Measurements from ENCODE around the gene MED29.

MED29 gene

DNA sequence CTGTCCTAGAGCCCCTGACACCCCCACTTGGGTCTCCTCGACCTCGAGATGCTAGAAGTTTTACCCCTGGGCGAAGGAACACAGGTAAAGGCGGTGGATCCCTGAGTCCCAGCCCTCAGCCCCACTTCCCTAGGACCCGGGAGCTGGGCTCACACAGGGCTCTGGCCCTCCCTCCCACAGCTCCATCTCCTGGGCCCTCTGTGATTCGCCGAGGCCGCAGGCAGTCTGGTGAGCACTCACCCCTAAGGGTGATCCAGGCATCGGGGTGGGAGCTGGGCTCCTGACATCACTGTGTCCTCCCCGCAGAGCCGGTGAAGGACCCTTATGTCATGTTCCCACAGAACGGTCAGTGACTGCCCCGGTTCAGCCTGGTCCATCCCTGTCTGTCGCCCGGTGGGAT is 29.6 kb downstream of the MED29 start:
- no peaks in the 10 kb centered on the region for H4K20me1 ChIP-seq (ENCODE audit: insufficient read depth, low read length)

DNA sequence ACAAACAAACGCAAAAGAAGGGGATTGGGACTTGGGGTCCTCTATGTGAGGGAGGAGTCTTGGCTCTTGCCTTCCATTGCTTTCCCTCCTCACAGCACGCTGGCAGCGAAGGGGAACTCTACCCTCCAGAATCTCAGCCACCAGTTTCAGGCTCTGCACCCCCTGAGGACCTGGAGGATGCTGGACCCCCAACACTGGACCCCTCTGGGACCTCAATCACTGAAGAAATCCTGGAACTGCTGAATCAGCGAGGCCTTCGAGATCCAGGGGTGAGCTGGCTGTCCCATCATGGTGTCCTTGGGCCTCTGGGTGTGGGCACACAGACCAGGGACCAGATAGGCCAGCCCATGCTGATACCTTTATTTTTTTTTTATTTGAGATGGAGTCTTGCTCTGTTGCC is 30.8 kb downstream of the MED29 start:
- Histone ChIP-seq H3K27me3 (replicated peaks; ENCODE audit: insufficient read depth, low read length) (peaks cover 4% of the 10 kb centered on the region; the same call in 1 of the 2 replicates), H3K9me3 (replicated peaks; ENCODE audit: insufficient read depth, low read length) (no peaks in the 10 kb centered on the region), H3K4me3 (ENCODE audit: low read length) (no peak overlapping the region), H3K4me1 (ENCODE audit: low read length) (no peaks in the 10 kb centered on the region), H3K4me2 (ENCODE audit: low read depth, low read length) (no peak overlapping the region), H3K27ac (ENCODE audit: low read length) (no peak overlapping the region), H2AFZ (ENCODE audit: low read length) (no peak overlapping the region), H3K36me3 (replicated peaks; ENCODE audit: insufficient read depth, low read length) (no peaks in the 10 kb centered on the region), H3K9ac (ENCODE audit: low read length) (no peak overlapping the region), H3K79me2 (ENCODE audit: low read length) (no peaks in the 10 kb centered on the region), H4K20me1 (ENCODE audit: insufficient read depth, low read length) (no peaks in the 10 kb centered on the region), H3K9me2 (replicated peaks; ENCODE audit: insufficient read depth, low read length) (no peaks in the 10 kb centered on the region), H3F3A (ENCODE audit: insufficient read depth, low read length) (no peaks in the 10 kb centered on the region)
- no peak for DNase-seq
- no peak for TF ChIP-seq EZH2phosphoT487 (IDR thresholded peaks at IDR 0.05; ENCODE audit: low read length)
- TF ChIP-seq EZH2 (optimal IDR thresholded peaks at IDR 0.05; ENCODE audit: low read depth, low read length), result no peak
- TF ChIP-seq, protein P1, sequence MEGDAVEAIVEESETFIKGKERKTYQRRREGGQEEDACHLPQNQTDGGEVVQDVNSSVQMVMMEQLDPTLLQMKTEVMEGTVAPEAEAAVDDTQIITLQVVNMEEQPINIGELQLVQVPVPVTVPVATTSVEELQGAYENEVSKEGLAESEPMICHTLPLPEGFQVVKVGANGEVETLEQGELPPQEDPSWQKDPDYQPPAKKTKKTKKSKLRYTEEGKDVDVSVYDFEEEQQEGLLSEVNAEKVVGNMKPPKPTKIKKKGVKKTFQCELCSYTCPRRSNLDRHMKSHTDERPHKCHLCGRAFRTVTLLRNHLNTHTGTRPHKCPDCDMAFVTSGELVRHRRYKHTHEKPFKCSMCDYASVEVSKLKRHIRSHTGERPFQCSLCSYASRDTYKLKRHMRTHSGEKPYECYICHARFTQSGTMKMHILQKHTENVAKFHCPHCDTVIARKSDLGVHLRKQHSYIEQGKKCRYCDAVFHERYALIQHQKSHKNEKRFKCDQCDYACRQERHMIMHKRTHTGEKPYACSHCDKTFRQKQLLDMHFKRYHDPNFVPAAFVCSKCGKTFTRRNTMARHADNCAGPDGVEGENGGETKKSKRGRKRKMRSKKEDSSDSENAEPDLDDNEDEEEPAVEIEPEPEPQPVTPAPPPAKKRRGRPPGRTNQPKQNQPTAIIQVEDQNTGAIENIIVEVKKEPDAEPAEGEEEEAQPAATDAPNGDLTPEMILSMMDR (IDR thresholded peaks at IDR 0.05; ENCODE audit: low read length), result no peak

More for the DNA sequence above, 29.6 kb downstream of the MED29 start:
- H3K79me2 ChIP-seq (ENCODE audit: low read length), result no peaks in the 10 kb centered on the region
- no peak overlapping the region for H2AFZ ChIP-seq (ENCODE audit: low read length)
- DNase-seq, result no peak
- no peaks in the 10 kb centered on the region for H3K36me3 ChIP-seq (replicated peaks; ENCODE audit: insufficient read depth, low read length)
- H3K9me2 ChIP-seq (replicated peaks; ENCODE audit: insufficient read depth, low read length), result no peaks in the 10 kb centered on the region
- no peaks in the 10 kb centered on the region for H3K9me3 ChIP-seq (replicated peaks; ENCODE audit: insufficient read depth, low read length)
- H3K4me1 ChIP-seq (ENCODE audit: low read length), result no peaks in the 10 kb centered on the region
- no peak overlapping the region for H3K4me2 ChIP-seq (ENCODE audit: low read depth, low read length)
- H3K27ac ChIP-seq (ENCODE audit: low read length), result no peak overlapping the region
- TF ChIP-seq, protein P1 (IDR thresholded peaks at IDR 0.05; ENCODE audit: low read length), result no peak
- TF ChIP-seq EZH2phosphoT487 (IDR thresholded peaks at IDR 0.05; ENCODE audit: low read length) (no peak), EZH2 (optimal IDR thresholded peaks at IDR 0.05; ENCODE audit: low read depth, low read length) (no peak)
- H3K9ac ChIP-seq (ENCODE audit: low read length), result no peak overlapping the region
- no peak overlapping the region for H3K4me3 ChIP-seq (ENCODE audit: low read length)
- H3K27me3 ChIP-seq (replicated peaks; ENCODE audit: insufficient read depth, low read length), result no peaks in the 10 kb centered on the region; the same call in 1 of the 2 replicates
- no peaks in the 10 kb centered on the region for H3F3A ChIP-seq (ENCODE audit: insufficient read depth, low read length)

DNA sequence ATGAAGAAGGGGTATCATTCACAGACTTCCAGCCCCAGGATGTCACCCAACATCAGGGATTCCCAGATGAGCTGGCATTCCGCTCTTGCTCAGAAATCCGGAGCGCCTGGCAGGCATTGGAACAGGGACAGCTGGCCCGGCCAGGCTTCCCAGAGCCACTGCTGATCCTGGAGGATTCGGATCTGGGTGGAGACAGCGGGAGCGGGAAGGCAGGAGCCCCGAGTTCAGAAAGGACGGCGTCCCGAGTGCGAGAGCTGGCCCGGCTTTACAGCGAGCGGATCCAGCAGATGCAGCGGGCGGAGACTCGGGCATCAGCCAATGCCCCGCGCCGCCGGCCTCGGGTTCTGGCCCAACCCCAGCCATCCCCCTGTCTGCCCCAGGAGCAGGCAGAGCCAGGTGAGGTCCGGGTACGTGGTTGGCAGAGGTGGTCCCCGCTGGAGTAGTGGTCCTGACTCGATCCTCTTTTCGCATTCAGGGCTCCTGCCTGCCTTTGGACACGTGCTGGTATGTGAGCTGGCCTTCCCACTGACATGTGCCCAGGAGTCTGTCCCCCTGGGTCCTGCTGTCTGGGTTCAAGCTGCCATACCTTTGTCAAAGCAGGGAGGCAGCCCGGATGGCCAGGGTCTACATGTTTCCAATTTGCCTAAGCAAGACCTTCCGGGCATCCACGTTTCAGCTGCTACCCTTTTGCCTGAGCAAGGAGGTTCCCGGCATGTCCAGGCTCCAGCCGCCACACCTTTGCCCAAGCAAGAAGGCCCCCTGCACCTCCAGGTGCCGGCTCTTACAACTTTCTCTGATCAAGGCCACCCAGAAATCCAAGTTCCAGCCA is 32.3 kb downstream of the MED29 start:
- H2AFZ ChIP-seq (ENCODE audit: low read length), result no peak overlapping the region
- H3K27me3 ChIP-seq (replicated peaks; ENCODE audit: insufficient read depth, low read length), result peaks cover 4% of the 10 kb centered on the region; the same call in 1 of the 2 replicates
- no peaks in the 10 kb centered on the region for H3K9me2 ChIP-seq (replicated peaks; ENCODE audit: insufficient read depth, low read length)
- TF ChIP-seq EZH2 (optimal IDR thresholded peaks at IDR 0.05; ENCODE audit: low read depth, low read length) (no peak), EZH2phosphoT487 (IDR thresholded peaks at IDR 0.05; ENCODE audit: low read length) (no peak)
- TF ChIP-seq, protein P1 (IDR thresholded peaks at IDR 0.05; ENCODE audit: low read length), result no peak
- DNase-seq, result no peak
- no peaks in the 10 kb centered on the region for H3K9me3 ChIP-seq (replicated peaks; ENCODE audit: insufficient read depth, low read length)
- no peak overlapping the region for H3K4me2 ChIP-seq (ENCODE audit: low read depth, low read length)
- no peak overlapping the region for H3K4me3 ChIP-seq (ENCODE audit: low read length)
- H3F3A ChIP-seq (ENCODE audit: insufficient read depth, low read length), result no peaks in the 10 kb centered on the region
- no peak overlapping the region for H3K9ac ChIP-seq (ENCODE audit: low read length)
- no peak overlapping the region for H3K27ac ChIP-seq (ENCODE audit: low read length)
- H4K20me1 ChIP-seq (ENCODE audit: insufficient read depth, low read length), result no peaks in the 10 kb centered on the region
- H3K36me3 ChIP-seq (replicated peaks; ENCODE audit: insufficient read depth, low read length), result no peaks in the 10 kb centered on the region
- H3K79me2 ChIP-seq (ENCODE audit: low read length), result no peaks in the 10 kb centered on the region
- no peaks in the 10 kb centered on the region for H3K4me1 ChIP-seq (ENCODE audit: low read length)
